ENCODE data around the gene TBCK.
"Not testable (repeated sequence)": the region's sequence is repeated elsewhere in the genome, so short reads cannot be mapped to it uniquely, and the experiment has no call there.

The TBCK gene

DNA sequence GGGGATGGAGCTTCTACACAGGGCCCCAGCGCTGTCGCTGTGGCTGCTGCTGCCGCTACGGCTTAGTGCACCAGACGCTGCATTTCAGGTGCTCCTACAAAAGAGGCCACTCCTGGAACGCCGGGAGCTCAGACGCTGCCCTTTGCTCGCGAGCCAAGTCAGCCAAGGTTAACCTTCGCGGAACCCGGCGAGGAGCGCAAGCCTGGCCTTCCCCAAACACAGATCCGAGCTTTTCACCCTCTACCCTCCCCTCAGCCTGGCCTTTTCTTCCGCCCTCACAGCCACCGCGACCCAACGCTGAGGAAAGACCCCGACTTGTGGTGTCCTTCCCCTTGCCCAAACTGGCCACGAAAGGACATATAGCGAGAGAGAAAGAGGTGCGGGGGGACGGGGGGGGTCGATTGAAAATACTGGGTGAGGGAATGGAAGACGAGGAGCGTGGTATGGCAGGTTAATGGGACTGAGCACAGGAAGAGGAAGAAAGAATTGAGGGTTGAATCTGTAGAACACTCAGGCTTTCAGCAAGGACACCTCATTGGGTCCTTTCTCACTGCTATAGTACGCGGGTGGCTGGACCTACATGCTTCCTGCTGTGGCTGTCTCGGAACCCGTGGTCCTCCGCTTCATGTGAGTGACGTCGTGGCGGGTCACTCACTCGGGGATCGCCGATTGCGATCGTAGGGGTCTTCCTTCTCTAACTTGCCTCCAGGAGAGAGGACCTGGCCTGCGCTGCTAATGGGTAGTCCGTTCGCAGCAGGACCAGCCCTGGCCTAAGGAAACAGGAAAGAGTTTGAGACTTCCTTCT, at the start of gene TBCK, which contains the start of gene AIMP1:
Gene TBCK (minus strand): TSS at position 242 of the 805 bp plus-strand sequence. CDS start 7,249 bp downstream, outside the sequence.
Gene AIMP1 (plus strand): TSS at position 583 of the 805 bp plus-strand sequence. CDS start 8,460 bp downstream, outside the sequence.
- peak; percentile 88 to 89 for DNase-seq

DNA sequence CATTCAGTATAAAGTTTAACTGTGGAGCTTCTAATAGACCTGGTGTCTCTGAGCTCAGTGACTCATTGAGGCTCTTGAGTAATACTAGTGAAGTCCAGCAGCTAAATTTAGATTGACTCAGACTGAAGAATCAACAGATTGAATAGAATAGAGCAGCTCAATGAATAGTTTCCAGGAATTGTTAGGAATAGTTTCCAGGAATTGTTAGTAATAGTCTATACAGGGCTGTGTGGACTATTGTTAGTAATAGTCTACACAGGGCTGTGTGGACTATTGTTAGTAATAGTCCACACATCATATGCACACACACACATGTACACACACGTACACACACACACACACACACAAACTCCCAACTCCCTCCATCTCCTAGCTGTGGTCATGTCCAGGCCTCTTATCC, 49.6 kb upstream of the TBCK start:
- peak; percentile 63 to 67 for DNase-seq

GRCh38 chr4:106364282-106364681, 48.3 kb upstream of the TBCK start:
- DNase-seq = no peak

DNA sequence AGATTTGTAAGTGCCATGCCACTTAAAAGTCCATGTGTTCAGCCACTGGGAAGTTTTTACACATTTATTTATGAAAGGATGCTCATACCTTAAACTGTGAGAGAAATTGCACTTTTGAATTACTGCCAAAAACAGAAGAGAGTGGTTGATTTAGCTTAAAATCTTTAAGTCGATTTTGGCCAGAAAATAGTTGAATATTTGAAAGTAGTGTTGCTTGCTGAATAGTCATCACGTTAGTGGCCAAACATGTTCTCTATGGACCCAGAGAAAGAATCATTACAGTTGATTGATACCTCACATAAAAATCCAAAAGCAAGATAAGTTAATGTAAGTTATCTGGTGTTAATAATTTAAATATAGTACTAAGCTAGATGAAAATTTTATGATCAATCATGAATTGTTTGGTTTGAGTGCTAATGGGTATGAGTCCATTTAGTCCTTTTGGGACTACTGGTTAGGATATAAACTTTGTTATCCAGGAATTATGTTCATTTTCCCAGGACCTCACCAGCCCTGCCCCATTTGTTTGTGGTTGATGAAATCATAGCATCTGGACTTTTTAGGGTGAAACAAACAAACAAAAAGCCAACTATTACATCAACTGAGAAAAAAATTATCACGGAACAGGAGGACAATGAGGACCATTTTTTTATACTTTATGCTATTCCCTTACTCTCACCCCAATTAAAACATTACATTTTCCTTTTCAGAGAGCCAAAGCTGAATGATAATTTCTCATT, 46.2 kb upstream of the TBCK start:
- DNase-seq = no peak

DNA sequence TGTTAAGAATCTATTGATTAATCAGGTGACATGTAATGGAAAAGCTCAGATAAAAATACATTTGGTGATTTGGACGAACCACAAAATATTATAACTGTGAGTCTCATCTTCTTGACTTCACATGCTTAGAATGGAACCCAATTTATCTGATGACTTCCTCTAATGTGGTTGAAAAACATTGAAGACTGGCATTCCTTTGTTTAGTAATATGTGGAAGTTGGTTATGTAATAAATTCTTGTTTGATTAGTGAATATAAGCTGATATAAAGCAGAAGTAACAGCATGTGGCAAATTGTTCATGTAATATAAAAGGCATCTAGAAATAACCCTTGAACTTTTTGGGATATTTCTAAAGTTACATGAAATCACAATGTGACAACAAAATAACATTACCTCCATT, 42.9 kb upstream of the TBCK start:
- DNase-seq = peak; percentile 55 to 61

DNA sequence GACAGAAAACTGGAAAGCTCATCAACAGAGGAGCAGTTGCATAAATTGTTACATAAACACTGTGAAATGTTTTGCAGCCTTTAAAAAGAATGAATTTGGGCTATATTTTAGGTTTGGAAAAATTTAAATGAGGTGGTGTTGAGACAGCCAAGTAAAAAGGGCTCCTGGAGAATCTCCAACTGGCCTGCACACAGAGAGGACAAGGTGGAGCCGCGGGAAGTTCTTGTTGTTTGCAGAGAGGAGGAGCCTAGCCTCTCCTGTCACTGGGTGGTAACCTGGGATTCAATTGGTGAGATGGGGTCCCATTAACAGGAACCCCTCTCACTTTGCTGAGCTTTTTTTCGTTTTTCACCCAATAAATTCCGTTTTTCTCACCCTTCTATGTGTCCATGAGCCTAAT, 39.2 kb upstream of the TBCK start:
- no peak for DNase-seq

DNA sequence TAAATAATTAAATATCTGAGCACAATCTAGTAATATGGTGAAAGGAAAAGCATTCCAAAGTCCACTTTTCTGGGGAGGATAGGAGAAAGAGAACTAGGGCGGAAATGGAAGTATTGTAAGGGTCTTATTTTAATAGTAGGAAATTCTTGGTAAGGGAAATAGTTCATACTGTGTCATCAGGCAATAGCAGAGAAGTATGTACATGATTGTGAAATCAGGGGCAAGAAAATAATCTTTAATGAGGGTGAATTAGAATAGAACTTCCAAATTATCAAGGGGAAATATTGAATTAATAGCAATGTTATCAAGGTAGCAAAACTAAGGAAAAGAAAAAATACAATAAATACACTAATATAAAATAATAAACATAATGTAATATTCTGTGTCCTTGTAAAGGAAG, 37.8 kb upstream of the TBCK start:
- no peak for DNase-seq

DNA sequence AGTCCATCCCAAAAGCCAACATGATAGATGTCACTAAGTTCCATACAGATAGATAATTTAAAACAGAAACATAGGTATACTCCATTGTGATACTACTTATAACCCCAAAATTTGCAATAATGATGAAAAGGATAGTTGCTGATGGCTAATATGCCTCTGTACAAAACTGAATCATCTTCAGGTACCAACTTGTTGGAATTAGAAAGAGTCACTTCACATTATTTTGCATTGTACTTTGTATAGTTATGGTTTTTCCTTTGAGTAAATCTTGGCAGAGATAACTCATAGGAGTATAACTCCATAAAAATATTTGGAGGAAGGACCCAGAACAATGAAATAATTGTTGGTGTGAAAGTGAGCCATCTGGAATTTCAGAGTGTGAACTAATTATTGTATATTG, 35.0 kb upstream of the TBCK start:
- no peak for DNase-seq

GRCh38 chr4:106347167-106347566, 31.2 kb upstream of the TBCK start:
- no peak for DNase-seq

DNA sequence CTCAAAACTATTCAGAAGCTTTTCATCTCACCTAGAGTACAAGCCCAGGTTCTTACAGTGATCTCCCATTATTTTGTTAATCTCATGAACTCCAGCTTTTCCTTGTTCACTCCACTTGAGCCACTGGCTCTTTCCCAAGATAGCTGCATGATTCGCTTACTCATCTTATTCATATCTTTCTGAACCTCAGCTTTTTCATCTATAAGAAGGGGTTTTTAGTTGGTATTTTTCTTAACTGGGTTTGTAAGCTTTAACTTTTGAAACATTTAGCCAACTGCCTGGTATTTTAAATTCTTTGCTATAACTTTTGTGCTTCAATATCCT, 28.6 kb upstream of the TBCK start:
- no peak for DNase-seq

DNA sequence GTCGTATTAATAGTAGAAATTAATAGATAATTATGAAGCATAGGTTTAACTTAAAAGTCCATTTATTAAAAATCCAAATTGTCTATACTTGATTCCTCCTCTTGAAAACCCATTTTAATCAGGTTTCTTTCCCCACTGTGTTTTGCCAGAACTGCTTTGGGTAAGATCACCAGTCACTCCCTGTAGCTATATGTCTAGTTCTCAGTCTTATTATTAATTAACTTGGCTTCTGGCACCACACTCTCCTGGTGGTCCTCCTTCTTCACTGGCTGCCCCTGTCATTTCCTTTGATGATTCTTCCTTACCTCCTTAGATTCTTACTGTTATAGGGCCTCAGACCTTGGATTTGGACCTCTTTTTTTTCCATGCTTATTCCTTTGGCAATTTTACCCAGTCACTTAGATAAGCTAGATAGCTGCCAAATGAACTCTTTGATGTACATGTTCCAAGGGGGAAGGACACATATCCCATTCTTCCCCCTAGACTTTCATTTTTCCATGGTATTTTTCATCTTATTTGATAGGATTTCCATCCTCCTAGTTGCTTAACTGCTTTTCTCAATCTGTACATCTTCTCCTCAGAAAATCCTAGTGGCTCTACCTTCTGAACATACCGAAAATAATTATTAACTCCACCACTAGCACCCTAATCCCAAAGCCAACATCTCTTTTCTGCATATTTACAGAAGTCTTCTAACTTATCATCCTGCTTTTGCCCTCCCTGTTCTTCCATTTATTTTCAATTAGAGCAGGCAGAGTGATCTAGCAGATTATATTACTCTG, 28.0 kb upstream of the TBCK start:
- DNase-seq = no peak

DNA sequence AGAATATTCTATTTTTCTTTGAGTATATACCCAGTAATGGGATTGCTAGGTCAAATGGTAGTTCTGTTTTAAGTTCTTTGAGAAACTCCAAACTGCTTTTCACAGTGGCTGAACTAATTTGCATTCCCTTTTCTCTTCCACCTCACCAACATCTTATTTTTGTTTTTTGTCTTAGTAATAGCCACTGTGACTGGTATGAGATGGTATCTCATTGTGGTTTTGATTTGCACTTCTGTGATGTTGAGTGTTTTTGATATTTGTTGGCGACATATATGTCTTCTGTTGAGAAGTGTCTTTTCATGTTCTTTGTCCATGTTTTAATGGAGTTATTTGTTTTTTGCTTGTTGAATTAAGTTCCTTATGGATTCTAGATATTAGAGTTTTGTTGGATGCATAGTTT, 24.8 kb upstream of the TBCK start:
- no peak for DNase-seq

DNA sequence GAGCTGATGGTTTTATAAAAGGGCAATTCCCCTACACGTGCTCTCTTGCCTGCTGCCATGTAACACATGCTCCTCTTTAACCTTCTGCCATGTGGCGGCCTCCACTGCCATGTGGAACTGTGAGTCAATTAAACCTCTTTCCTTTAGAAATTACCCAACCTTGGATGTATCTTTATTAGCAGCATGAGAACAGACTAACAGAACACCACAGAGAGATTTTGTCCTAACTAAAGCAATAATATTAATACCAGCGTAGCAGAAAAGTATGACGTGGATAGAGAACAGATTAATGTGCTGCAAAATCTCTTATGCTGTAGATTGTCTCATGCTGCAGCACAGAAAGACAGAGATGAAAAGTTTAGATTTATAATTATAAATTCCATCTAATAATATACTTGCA, 23.4 kb upstream of the TBCK start:
- DNase-seq = no peak

DNA sequence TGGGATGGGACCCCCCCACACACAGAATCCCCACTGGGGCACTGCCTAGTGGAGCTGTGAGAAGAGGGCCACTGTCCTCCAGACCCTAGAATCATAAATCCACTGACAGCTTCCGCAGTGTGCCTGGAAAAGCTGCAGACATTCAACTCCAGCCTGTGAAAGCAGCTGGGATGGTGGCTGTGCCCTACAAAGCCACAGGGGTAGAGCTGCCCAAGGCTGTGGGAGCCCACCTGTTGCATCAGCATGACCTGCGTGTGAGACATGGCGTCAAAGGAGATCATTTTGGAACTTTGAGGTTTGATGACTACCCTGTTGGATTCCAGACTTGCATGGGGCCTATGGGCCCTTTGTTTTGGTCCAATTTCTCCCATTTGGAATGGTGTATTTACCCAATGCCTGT, 22.7 kb upstream of the TBCK start:
- DNase-seq = no peak

GRCh38 chr4:106337916-106338315, 21.9 kb upstream of the TBCK start:
- no peak for DNase-seq

- no peak for DNase-seq
Measured at GRCh38 chr4:106336618-106337017, 20.6 kb upstream of the TBCK start.

- no peak for DNase-seq
Measured at GRCh38 chr4:106334741-106335470, 18.9 kb upstream of the TBCK start.

DNA sequence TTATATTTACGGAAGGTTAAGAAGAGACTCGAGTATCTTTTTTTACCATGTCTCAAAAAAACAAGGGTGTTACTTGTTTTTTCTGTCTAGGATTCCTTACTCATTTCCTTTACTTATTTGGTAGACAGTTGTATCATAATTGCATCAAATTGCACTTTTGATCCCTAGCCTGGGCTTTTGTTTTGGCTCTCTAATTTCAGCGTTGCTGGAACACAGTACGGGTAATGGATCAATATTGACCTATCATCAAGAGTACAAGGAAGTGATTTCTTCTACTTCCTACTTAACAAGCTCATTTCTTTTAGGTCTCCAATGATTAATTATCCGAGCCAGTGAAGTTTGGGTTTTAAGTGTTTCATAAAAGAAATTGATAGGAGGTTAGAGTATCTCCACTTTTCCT, 17.2 kb upstream of the TBCK start:
- DNase-seq = no peak

DNA sequence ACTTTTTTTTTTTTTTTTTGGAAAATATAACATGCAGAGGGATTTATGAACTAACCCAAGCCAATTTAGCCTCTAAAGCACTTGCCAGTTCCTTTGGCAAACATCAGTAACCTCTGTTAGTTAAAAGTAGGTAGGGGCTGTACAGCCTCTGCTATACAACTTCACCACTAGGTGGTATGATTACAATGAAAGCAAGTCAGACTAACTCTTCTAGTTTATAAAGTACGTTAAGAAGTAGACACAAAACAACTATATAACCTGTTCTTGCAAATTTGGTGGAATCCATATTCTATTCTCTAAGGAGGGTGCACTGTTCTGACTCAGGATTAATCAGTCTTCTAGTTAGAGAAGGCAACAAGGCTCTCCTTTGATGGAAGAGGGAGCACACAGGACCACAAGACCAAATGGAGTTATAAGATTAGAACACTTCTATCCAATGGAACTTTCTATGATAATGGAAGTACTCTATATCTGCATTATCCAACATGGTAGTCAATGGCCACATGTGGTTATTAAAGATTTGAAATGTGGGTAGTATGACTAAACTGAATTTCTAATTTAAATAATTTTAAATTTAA, 13.1 kb upstream of the TBCK start:
- peak; percentile 59 to 85 for DNase-seq

- no peak for DNase-seq
Measured at GRCh38 chr4:106325800-106326199, 9.8 kb upstream of the TBCK start.

- no peak for DNase-seq
Measured at GRCh38 chr4:106323119-106323518, 7.1 kb upstream of the TBCK start.

GRCh38 chr4:106321814-106322213, 5.8 kb upstream of the TBCK start:
- not testable (repeated sequence) for DNase-seq

Measured in Kasumi-1 (cell line).